Measurements from ENCODE around the gene ZSCAN26. TPM values are rescaled to one million over a fixed set of nuclear protein-coding genes. Genes with fewer than 3 reads are reported as not detected.

The ZSCAN26 gene
- polyA plus RNA-seq, 1 donor: 25.4 TPM

DNA sequence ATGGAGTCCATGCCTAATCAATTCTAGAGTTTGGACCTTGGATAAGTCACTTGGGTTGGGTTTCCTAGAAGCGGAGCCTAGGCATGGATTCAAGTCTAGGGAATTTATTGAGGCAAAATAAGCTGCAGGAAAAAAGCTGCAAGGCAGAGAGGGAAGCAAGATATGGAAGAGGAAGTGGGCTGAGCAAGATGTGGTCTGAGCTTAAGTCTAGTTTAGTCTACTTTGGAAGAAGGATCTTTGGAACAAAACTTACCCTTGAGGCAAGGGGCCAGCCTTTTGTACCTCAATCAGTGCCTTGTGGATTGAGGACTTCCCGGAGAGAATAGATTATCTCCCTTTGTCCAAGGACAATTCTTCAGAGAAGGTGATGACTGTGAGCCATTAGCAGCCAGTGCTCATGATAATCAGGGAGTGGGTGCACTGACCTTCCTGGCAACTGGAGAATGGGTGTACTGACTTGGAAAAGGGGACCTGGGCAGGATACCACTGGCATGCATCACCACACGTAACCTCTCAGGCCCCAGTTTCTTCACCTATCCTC is 31.0 kb upstream of the ZSCAN26 start:
- no CpG with 5 or more reads among the region's 3 CpGs for WGBS (ENCODE audit: insufficient coverage, low lambda C conversion rate)

DNA sequence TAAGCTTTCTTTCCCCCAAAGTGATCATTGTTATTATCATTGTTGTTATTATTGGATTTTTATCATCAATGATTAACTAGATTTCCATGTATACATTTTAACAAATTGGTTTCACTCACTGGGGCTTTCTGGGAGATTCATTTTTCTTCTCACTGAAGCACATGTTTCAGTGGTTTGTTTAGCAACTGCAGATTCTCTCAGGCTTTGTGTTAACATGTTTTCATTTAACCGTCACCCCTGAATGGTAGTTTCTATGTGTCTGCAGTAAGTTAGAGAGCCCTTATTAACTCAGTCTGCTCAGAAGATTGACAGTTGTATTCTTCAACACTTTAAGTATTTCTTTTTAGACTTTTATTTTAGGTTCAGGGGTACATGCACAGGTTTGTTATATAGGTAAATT is 27.3 kb upstream of the ZSCAN26 start:
- Histone ChIP-seq H3K4me1 (ENCODE audit: control insufficient read depth, insufficient read depth, low read length) (no peaks in the 10 kb centered on the region), H3K27ac (ENCODE audit: low read length) (no peak overlapping the region), H3K4me3 (ENCODE audit: low read length) (no peak overlapping the region), H3K27me3 (ENCODE audit: control insufficient read depth, insufficient read depth, low read length) (no peaks in the 10 kb centered on the region), H3K36me3 (ENCODE audit: control insufficient read depth, insufficient read depth, low read length) (peaks cover 6% of the 10 kb centered on the region), H3K9me3 (ENCODE audit: control insufficient read depth, low read depth, low read length) (no peaks in the 10 kb centered on the region)
- no CpG with 5 or more reads among the region's 1 CpG for WGBS (ENCODE audit: insufficient coverage, low lambda C conversion rate)
- DNase-seq: no peak

More for the DNA sequence above, 31.0 kb upstream of the ZSCAN26 start:
- no peak overlapping the region for H3K4me3 ChIP-seq (ENCODE audit: low read length)
- H3K27ac ChIP-seq (ENCODE audit: low read length): no peak overlapping the region
- H3K9me3 ChIP-seq (ENCODE audit: control insufficient read depth, low read depth, low read length): no peaks in the 10 kb centered on the region
- no peak for DNase-seq
- H3K4me1 ChIP-seq (ENCODE audit: control insufficient read depth, insufficient read depth, low read length): no peaks in the 10 kb centered on the region
- H3K27me3 ChIP-seq (ENCODE audit: control insufficient read depth, insufficient read depth, low read length): no peaks in the 10 kb centered on the region
- H3K36me3 ChIP-seq (ENCODE audit: control insufficient read depth, insufficient read depth, low read length): peaks cover 23% of the 10 kb centered on the region

DNA sequence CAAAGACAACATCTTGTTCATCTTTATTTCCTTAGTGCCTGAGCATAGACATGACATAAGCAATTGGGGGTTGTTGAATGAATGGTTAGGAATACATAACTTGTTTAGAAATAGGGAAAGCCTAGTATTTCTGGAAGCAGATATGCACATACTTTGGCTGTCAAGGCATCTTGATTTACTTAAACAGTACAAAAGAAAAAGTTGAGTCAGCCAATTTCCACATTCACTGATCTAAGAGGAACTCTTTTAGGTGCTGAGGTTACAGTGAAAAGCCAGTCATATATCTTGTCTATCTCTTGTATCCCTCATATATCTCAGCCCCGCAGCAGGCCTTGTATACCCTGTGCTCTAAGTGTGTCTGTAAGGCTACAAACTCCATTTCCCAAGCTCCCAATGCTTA is 26.5 kb upstream of the ZSCAN26 start:
- no CpG with 5 or more reads among the region's 1 CpG for WGBS (ENCODE audit: insufficient coverage, low lambda C conversion rate)
- Histone ChIP-seq H3K27ac (ENCODE audit: low read length) (no peak overlapping the region), H3K4me1 (ENCODE audit: control insufficient read depth, insufficient read depth, low read length) (no peaks in the 10 kb centered on the region), H3K36me3 (ENCODE audit: control insufficient read depth, insufficient read depth, low read length) (peaks cover 14% of the 10 kb centered on the region), H3K4me3 (ENCODE audit: low read length) (no peak overlapping the region), H3K9me3 (ENCODE audit: control insufficient read depth, low read depth, low read length) (no peaks in the 10 kb centered on the region), H3K27me3 (ENCODE audit: control insufficient read depth, insufficient read depth, low read length) (no peaks in the 10 kb centered on the region)
- no peak for DNase-seq

DNA sequence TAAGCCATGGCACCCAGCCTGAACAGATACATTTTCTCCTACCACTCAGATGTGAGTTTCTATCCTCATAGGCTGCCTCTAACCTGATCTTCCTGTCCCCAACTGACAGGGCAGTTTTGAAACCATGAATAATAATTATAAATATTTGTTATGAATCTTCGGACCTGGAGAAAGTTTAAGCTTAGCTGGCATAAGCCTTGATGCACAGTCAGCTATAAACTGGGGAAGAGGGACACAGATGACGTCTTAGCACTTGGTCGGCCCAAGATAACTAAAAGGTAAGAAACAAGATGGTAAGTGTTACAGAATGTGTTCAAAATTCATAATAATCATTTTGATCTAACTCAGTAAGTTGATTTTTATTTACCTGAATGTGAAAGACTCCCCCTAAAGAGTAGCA is 23.0 kb upstream of the ZSCAN26 start:
- Histone ChIP-seq H3K27me3 (ENCODE audit: control insufficient read depth, insufficient read depth, low read length) (no peaks in the 10 kb centered on the region), H3K4me1 (ENCODE audit: control insufficient read depth, insufficient read depth, low read length) (no peaks in the 10 kb centered on the region), H3K27ac (ENCODE audit: low read length) (no peak overlapping the region), H3K36me3 (ENCODE audit: control insufficient read depth, insufficient read depth, low read length) (peaks cover 39% of the 10 kb centered on the region), H3K4me3 (ENCODE audit: low read length) (no peak overlapping the region), H3K9me3 (ENCODE audit: control insufficient read depth, low read depth, low read length) (no peaks in the 10 kb centered on the region)
- WGBS (ENCODE audit: insufficient coverage, low lambda C conversion rate): no CpG with 5 or more reads among the region's 3 CpGs
- no peak for DNase-seq

DNA sequence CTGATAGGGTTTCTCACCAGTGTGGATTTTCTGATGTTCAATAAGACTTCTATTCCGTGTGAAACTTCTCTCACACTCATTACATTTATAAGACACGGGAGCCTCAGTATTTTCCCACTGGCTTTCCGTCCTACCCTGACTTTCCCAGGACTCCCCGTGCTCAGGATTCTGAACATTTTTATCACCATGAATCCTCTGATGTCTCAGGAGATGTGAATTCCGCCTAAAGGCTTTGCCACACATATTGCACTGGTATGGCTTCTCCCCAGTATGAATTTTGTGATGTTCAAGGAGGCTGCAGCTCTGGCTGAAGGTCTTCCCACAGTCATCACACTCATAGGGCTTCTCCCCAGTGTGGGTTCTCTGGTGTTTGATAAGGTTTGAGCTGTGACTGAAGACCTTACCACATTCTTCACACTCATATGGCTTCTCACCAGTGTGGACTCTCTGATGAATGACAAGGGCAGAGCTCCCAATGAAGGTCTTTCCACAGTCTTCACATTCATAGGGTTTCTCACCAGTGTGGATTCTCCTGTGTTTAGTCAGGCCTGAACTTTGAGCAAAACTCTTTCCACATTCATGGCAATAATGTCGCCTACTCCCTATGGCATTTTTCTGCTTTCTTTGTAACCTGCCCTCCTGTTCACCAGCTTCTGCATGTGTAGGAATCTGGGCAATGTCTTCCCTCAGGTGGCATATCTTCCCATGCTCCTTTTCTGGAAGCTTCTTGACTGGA is 21.6 kb upstream of the ZSCAN26 start:
- no peak for DNase-seq
- WGBS (ENCODE audit: insufficient coverage, low lambda C conversion rate): no CpG with 5 or more reads among the region's 6 CpGs
- H3K27ac ChIP-seq (ENCODE audit: low read length): no peak overlapping the region
- no peaks in the 10 kb centered on the region for H3K4me1 ChIP-seq (ENCODE audit: control insufficient read depth, insufficient read depth, low read length)
- H3K9me3 ChIP-seq (ENCODE audit: control insufficient read depth, low read depth, low read length): no peaks in the 10 kb centered on the region
- H3K4me3 ChIP-seq (ENCODE audit: low read length): no peak overlapping the region
- H3K36me3 ChIP-seq (ENCODE audit: control insufficient read depth, insufficient read depth, low read length): peaks cover 41% of the 10 kb centered on the region
- H3K27me3 ChIP-seq (ENCODE audit: control insufficient read depth, insufficient read depth, low read length): no peaks in the 10 kb centered on the region

DNA sequence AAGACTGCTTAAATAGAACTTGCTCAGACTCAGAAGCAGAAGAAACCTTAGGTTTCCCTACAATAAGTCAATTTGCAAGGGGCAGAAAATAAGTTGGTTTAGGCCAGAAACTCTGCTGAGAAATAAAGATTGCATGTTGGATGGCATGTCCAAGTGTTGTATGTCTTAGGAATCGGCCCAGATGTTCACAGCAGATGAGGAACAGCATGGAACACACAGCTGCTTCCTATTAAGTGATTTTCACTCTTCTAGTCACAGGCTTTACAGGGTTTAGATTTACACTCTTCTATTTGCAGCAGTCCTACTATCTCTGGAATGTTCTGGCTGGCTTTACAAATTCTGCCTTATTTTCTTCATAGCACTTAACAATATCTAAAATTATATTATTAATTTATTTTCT is 18.0 kb upstream of the ZSCAN26 start:
- WGBS (ENCODE audit: insufficient coverage, low lambda C conversion rate): no CpG with 5 or more reads among the region's 1 CpG
- Histone ChIP-seq H3K27ac (ENCODE audit: low read length) (no peak overlapping the region), H3K27me3 (ENCODE audit: control insufficient read depth, insufficient read depth, low read length) (peaks cover 2% of the 10 kb centered on the region), H3K9me3 (ENCODE audit: control insufficient read depth, low read depth, low read length) (no peaks in the 10 kb centered on the region), H3K4me3 (ENCODE audit: low read length) (no peak overlapping the region), H3K4me1 (ENCODE audit: control insufficient read depth, insufficient read depth, low read length) (peaks cover 9% of the 10 kb centered on the region), H3K36me3 (ENCODE audit: control insufficient read depth, insufficient read depth, low read length) (peaks cover 39% of the 10 kb centered on the region)
- DNase-seq: no peak

DNA sequence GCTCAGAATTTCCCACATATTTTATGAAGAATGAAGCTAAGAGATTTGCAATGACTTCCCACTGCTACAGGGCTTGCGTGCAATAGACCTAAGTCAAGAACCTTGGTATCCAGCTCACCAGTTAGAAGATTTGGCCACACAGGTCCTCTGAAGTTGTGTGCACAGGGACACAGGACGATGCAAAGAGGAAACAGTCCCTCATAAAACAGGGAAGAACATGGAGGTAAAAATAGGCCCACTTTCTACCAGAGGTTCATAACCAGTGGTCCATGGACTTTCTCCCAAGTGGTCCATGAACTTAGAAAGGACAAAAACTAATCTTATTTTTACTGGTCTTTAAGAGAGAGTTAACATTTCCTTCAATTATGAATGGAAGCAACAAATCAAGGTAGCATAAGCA is 16.2 kb upstream of the ZSCAN26 start:
- WGBS (ENCODE audit: insufficient coverage, low lambda C conversion rate): no CpG with 5 or more reads among the region's 2 CpGs
- Histone ChIP-seq H3K27ac (ENCODE audit: low read length) (no peak overlapping the region), H3K27me3 (ENCODE audit: control insufficient read depth, insufficient read depth, low read length) (peaks cover 9% of the 10 kb centered on the region), H3K4me1 (ENCODE audit: control insufficient read depth, insufficient read depth, low read length) (peaks cover 9% of the 10 kb centered on the region), H3K36me3 (ENCODE audit: control insufficient read depth, insufficient read depth, low read length) (peaks cover 25% of the 10 kb centered on the region), H3K9me3 (ENCODE audit: control insufficient read depth, low read depth, low read length) (no peaks in the 10 kb centered on the region), H3K4me3 (ENCODE audit: low read length) (peak overlapping the region; percentile 86)
- DNase-seq: no peak

DNA sequence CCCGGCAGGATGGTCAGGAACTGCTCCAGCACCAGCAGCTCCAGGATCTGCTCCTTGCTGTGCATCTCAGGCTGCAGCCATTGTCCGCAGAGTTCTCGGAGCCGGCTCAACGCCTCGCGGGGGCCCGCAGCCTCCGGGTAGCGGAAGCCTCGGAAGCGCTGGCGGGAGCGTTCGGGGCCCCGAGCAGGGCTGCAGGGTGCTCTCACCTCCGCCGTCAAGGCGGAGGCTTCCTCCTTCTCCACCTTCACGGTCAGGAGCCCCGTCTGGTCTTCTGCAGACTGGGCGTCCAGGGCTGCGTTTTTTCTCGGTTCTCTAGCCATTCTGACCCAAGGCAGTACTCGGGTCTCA is 15.3 kb upstream of the ZSCAN26 start:
- Histone ChIP-seq H3K27me3 (ENCODE audit: control insufficient read depth, insufficient read depth, low read length) (peaks cover 11% of the 10 kb centered on the region), H3K4me3 (ENCODE audit: low read length) (peak overlapping the region; percentile 86), H3K4me1 (ENCODE audit: control insufficient read depth, insufficient read depth, low read length) (peaks cover 9% of the 10 kb centered on the region), H3K36me3 (ENCODE audit: control insufficient read depth, insufficient read depth, low read length) (peaks cover 16% of the 10 kb centered on the region), H3K27ac (ENCODE audit: low read length) (peak overlapping the region; percentile 43), H3K9me3 (ENCODE audit: control insufficient read depth, low read depth, low read length) (no peaks in the 10 kb centered on the region)
- no peak for DNase-seq
- WGBS (ENCODE audit: insufficient coverage, low lambda C conversion rate): no CpG with 5 or more reads among the region's 25 CpGs

DNA sequence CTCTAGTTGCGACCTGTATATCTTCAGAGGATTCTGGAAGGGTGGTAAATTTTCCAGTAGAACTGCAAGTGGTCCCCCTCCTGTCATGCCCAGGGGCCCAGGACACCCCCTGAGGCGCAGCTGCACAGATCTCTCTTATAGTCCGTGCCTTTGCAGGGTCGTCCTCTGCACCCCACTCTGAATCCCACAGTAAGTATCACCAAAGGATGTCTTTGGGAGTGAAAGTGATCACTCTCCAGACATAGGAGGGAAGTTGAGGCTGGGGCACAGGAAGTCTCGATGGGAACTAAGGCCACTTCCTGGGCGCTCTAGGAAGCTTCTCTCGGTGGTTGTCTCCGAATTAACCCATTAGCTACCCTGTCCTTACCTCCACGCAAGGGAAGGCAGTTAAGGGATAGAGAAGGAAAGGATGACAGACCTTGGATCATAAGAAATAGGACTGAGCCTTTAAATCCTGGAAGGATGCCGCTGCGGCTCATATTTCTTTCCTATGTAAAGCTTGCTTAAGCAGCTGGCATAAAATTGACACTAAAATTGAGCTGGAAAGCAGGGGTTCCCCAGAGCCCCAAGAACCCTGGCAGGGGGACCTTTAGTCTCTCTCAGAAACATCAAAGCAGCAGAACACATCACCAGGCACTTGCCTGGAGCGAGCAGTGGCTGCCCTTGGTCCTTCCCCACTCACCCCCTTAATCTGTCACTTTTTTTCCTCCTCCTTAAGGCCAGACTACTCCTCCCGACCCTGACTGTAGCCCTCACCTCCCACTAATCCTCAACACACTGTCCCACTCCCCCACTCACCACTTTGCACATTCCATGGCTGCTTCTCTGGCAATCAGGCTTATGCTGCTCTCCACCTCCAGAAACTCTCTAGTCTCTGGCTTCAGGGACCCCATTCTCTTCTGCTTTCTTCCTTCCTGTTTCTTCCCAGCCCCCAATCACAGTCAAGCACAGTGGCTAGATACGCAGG is 14.7 kb upstream of the ZSCAN26 start, which contains the start of gene ZKSCAN4:
ZKSCAN4 (minus strand) TSS at position 261 of the 967 bp plus-strand sequence. CDS start 289 bp downstream, outside the sequence.
- WGBS (ENCODE audit: insufficient coverage, low lambda C conversion rate): no CpG with 5 or more reads among the region's 14 CpGs
- H3K4me3 ChIP-seq (ENCODE audit: low read length): peak within 1 kb of the TSS; percentile 86
- peak within 1 kb of the TSS; percentile 43 for H3K27ac ChIP-seq (ENCODE audit: low read length)
- peaks cover 11% of the 10 kb centered on the region for H3K27me3 ChIP-seq (ENCODE audit: control insufficient read depth, insufficient read depth, low read length)
- H3K4me1 ChIP-seq (ENCODE audit: control insufficient read depth, insufficient read depth, low read length): peaks cover 9% of the 10 kb centered on the region
- DNase-seq: peak; percentile 81 to 91
- peaks cover 11% of the 10 kb centered on the region for H3K36me3 ChIP-seq (ENCODE audit: control insufficient read depth, insufficient read depth, low read length)
- no peaks in the 10 kb centered on the region for H3K9me3 ChIP-seq (ENCODE audit: control insufficient read depth, low read depth, low read length)

DNA sequence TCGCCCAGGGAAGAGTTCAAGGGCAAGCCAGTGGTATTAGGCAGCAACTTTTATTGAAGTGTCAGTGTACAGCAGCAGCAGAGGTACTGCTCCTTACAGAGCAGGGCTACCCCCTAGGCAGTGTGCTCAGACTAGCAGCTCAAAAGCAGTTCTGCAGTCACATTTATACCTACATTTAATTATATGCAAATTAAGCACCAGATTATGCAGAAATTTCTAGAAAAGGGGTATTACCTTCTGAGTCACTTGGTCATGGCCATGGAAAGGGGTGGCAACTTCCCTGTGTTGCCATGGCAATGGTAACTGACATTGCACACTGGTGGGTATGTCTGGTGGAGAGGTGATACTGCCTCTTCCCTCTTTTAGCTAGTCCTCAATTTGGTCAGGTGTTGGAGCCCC is 12.8 kb upstream of the ZSCAN26 start:
- Histone ChIP-seq H3K27ac (ENCODE audit: low read length) (no peak overlapping the region), H3K9me3 (ENCODE audit: control insufficient read depth, low read depth, low read length) (peaks cover 1% of the 10 kb centered on the region), H3K4me3 (ENCODE audit: low read length) (no peak overlapping the region), H3K27me3 (ENCODE audit: control insufficient read depth, insufficient read depth, low read length) (peaks cover 18% of the 10 kb centered on the region), H3K4me1 (ENCODE audit: control insufficient read depth, insufficient read depth, low read length) (peaks cover 9% of the 10 kb centered on the region), H3K36me3 (ENCODE audit: control insufficient read depth, insufficient read depth, low read length) (peaks cover 2% of the 10 kb centered on the region)
- DNase-seq: no peak
- WGBS (ENCODE audit: insufficient coverage, low lambda C conversion rate): no CpG with 5 or more reads among the region's 1 CpG
